ENCODE measurements around the gene TP53I13. TPM values are rescaled to one million over a fixed set of nuclear protein-coding genes. Genes with fewer than 3 reads are reported as not detected.

Gene TP53I13
- total and polyA plus RNA-seq, 2 of the 13 experiments (the other 11 are each of a cell fraction or from before 2014, with no cell fraction given): 16.9 to 25.7 TPM

DNA sequence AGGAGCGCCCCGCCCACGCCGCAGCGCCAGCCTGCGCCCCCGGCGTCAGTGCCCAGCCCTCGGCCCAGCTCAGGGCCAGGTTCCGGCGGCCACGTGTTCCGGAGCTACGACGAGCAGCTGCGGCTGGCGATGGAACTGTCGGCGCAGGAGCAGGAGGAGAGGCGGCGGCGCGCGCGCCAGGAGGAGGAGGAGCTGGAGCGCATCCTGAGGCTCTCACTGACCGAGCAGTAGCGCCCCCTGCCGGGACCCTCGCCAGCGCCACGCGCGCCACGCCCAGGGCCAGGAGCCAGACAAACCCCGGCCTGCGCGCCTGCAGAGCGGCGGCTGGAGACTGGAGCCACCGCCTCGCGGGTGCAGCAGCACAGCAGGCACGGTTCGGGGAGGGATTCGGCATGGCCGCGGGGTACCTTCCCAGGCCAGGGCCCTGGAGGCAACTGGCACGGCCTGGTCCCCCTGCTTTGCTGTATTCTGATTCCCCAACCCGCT lies 44.9 kb downstream of the TP53I13 start (continued):
- TF ChIP-seq, protein P1, sequence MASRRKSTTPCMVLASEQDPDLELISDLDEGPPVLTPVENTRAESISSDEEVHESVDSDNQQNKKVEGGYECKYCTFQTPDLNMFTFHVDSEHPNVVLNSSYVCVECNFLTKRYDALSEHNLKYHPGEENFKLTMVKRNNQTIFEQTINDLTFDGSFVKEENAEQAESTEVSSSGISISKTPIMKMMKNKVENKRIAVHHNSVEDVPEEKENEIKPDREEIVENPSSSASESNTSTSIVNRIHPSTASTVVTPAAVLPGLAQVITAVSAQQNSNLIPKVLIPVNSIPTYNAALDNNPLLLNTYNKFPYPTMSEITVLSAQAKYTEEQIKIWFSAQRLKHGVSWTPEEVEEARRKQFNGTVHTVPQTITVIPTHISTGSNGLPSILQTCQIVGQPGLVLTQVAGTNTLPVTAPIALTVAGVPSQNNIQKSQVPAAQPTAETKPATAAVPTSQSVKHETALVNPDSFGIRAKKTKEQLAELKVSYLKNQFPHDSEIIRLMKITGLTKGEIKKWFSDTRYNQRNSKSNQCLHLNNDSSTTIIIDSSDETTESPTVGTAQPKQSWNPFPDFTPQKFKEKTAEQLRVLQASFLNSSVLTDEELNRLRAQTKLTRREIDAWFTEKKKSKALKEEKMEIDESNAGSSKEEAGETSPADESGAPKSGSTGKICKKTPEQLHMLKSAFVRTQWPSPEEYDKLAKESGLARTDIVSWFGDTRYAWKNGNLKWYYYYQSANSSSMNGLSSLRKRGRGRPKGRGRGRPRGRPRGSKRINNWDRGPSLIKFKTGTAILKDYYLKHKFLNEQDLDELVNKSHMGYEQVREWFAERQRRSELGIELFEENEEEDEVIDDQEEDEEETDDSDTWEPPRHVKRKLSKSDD (CRISPR knock-in tag; IDR thresholded peaks at IDR 0.05; ENCODE audit: low read depth): no peak; the same call in 1 of the 2 replicates
- no peak for TF ChIP-seq SNAI1 (CRISPR knock-in tag; IDR thresholded peaks at IDR 0.05; ENCODE audit: borderline replicate concordance)
- peak; percentile 93 for TF ChIP-seq RNF2 (conservative IDR thresholded peaks at IDR 0.05; ENCODE audit: low read depth)
- no peak for TF ChIP-seq ZNF224 (CRISPR knock-in tag; IDR thresholded peaks at IDR 0.05)
- no peak for TF ChIP-seq ZNF121 (CRISPR knock-in tag; IDR thresholded peaks at IDR 0.05)
- TF ChIP-seq BORCS8-MEF2B (CRISPR knock-in tag; IDR thresholded peaks at IDR 0.05): peak; percentile 95
- TF ChIP-seq EHMT2 (IDR thresholded peaks at IDR 0.05; ENCODE audit: borderline replicate concordance, low read depth, low read length): no peak
- TF ChIP-seq STAT5B (CRISPR knock-in tag; IDR thresholded peaks at IDR 0.05): no peak
- TF ChIP-seq, protein P2, sequence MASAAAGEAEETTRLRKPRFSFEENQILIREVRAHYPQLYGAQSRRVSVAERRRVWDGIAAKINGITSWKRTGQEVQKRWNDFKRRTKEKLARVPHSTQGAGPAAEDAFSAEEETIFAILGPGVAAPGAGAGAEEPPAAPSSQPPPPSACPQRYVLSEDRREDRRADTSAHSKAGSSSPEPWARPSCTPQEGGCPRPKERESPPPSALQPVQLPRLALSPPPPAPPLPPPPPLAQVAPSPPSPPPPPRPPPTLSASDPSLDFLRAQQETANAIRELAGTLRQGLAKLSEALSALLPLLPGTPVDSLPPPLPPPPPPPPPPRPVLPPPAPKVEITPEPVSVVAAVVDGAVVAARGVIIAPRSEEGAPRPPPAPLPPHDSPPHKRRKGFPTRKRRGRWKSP (CRISPR knock-in tag; IDR thresholded peaks at IDR 0.05): peak; percentile 87
- TF ChIP-seq ZNF557 (CRISPR knock-in tag; IDR thresholded peaks at IDR 0.05): no peak
- TF ChIP-seq ZNF7 (CRISPR knock-in tag; IDR thresholded peaks at IDR 0.05): no peak
- TF ChIP-seq BCL6 (CRISPR knock-in tag; IDR thresholded peaks at IDR 0.05): peak; percentile 52
- TF ChIP-seq BRD4 (CRISPR knock-in tag; IDR thresholded peaks at IDR 0.05): no peak; the same call in 1 of the 2 replicates
- peak; percentile 23; the same call in 1 of the 2 replicates for TF ChIP-seq ZSCAN31 (CRISPR knock-in tag; IDR thresholded peaks at IDR 0.05; ENCODE audit: low read depth)
- no peak for TF ChIP-seq RORA (CRISPR knock-in tag; IDR thresholded peaks at IDR 0.05)
- no peak for TF ChIP-seq ZEB1 (IDR thresholded peaks at IDR 0.05; ENCODE audit: insufficient replicate concordance, low read depth)
- TF ChIP-seq, protein P3, sequence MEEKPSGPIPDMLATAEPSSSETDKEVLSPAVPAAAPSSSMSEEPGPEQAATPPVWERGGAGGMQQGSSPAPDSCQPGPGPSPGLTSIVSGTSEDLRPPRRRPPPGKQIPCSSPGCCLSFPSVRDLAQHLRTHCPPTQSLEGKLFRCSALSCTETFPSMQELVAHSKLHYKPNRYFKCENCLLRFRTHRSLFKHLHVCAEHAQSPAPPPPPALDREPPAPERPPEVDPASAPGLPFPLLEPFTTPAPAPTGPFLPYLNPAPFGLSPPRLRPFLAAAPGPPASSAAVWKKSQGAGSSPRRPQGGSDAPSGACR (CRISPR knock-in tag; IDR thresholded peaks at IDR 0.05): no peak
- TF ChIP-seq LCORL (IDR thresholded peaks at IDR 0.05): no peak
- no peak for TF ChIP-seq LCORL (CRISPR knock-in tag; IDR thresholded peaks at IDR 0.05)
- TF ChIP-seq ZNF24 (IDR thresholded peaks at IDR 0.05): no peak
- peak; percentile 59 for TF ChIP-seq ERF (CRISPR knock-in tag; IDR thresholded peaks at IDR 0.05)
- peak; percentile 84 for TF ChIP-seq ZNF883 (CRISPR knock-in tag; IDR thresholded peaks at IDR 0.05; ENCODE audit: not compliant biosample characterization)
- TF ChIP-seq PTBP1 (IDR thresholded peaks at IDR 0.05; ENCODE audit: low read depth, low read length, poor library complexity, severe bottlenecking): no peak
- no peak for TF ChIP-seq TGIF2 (CRISPR knock-in tag; IDR thresholded peaks at IDR 0.05)
- TF ChIP-seq, protein P4, sequence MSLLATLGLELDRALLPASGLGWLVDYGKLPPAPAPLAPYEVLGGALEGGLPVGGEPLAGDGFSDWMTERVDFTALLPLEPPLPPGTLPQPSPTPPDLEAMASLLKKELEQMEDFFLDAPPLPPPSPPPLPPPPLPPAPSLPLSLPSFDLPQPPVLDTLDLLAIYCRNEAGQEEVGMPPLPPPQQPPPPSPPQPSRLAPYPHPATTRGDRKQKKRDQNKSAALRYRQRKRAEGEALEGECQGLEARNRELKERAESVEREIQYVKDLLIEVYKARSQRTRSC (CRISPR knock-in tag; IDR thresholded peaks at IDR 0.05; ENCODE audit: low read depth): no peak
- TF ChIP-seq NONO (IDR thresholded peaks at IDR 0.05): no peak
- TF ChIP-seq NONO (CRISPR knock-in tag; conservative IDR thresholded peaks at IDR 0.05): peak; percentile 91
- peak; percentile 60; the same call in 1 of the 2 replicates for TF ChIP-seq ARNTL (CRISPR knock-in tag; IDR thresholded peaks at IDR 0.05)
- no peak for TF ChIP-seq ZKSCAN8 (CRISPR knock-in tag; IDR thresholded peaks at IDR 0.05; ENCODE audit: borderline replicate concordance)
- no peak for TF ChIP-seq FOXK1 (CRISPR knock-in tag; IDR thresholded peaks at IDR 0.05; ENCODE audit: borderline replicate concordance, low read depth)

Measured in HepG2 (cell line).